Nephron (organoid): Measurements from ENCODE around the gene ANKRD53.
"Not testable (repeated sequence)": the region's sequence is repeated elsewhere in the genome, so short reads cannot be mapped to it uniquely, and the experiment has no call there.

Source experiments
- H3K27ac Mint-ChIP-seq, 3 experiments: 2 replicates each; pipeline ENCODE4 v1.8.0; 2020; ENCODE audit warnings: mixed read lengths in 3 of 3, mild to moderate bottlenecking in 2 of 3, moderate library complexity in 1 of 3
- H3K27me3 Mint-ChIP-seq: 2 replicates; pipeline ENCODE4 v1.8.0; 2021; ENCODE audit warnings: low read depth, mild to moderate bottlenecking, moderate library complexity, mixed read lengths
- H3K36me3 Mint-ChIP-seq: 2 replicates; pipeline ENCODE4 v1.8.0; 2020; ENCODE audit warnings: low read depth, mixed read lengths
- H3K4me1 Mint-ChIP-seq: 2 replicates; pipeline ENCODE4 v1.8.0; 2020; ENCODE audit warnings: mixed read lengths
- H3K4me3 Mint-ChIP-seq, 3 experiments: 2 replicates each; pipeline ENCODE4 v1.8.0; 2020; ENCODE audit warnings: mild to moderate bottlenecking in 3 of 3, mixed read lengths in 3 of 3, moderate library complexity in 2 of 3
- H3K9me3 Mint-ChIP-seq: 2 replicates; pipeline ENCODE4 v1.8.0; 2020; ENCODE audit warnings: mixed read lengths
- TF ChIP-seq, protein P1 (sequence below), 3 experiments: fragments of 200-600 bp; sonication (generic); IDR thresholded peaks; one replicate each; pipeline ENCODE4 v1.5.0; 2021; ENCODE audit warnings: antibody characterized with exemption in 3 of 3; ENCODE audit not compliant: unreplicated experiment in 3 of 3

The ANKRD53 gene

DNA sequence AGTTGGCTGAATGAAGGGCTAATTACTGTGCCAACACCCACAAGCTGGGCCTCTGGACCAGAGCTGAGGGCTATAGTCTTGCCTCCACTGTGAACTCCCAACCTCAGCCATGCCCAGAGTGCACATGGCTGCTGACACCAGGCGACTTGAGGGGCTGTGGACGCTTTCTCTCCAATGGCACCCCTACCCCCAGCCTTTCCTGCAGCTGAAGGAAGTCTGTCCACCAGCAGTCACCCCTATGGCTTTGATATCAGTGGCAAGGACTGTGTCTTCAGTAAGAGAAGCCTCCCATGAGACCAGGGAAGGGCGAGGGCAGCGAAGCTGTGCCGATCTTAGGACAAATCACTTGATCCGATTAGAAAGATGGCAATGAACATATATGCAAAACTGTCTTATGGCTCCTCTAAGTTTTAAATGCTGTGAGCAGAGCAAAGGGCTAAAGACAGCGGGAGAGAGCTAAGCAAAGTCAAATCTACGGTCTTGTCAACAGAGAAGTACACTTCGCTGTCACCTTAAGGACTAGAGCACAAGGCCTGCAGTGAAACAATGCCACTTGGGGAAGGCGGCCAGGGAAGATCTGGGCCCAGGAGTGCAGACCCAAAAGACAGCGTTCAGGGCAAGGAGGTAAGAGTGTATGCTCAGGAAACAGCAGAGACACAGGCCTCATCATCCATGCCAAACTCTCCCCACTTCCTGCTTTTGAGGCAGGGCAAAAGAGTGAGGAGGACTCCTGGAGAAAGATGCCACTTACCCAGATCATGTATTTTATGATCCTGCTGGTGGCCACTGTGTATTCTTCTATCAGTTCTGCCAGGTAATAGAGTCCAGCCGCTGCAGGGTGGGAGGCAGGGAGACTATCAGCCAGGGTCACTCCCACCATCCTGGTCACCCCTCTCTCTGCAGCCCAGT is 14.8 kb downstream of the ANKRD53 start:
- H3K27me3 Mint-ChIP-seq, result peaks cover 19% of the 10 kb centered on the region
- peak overlapping the region; percentile 97 to 100 (median 99) for H3K4me3 Mint-ChIP-seq
- no peaks in the 10 kb centered on the region for H3K9me3 Mint-ChIP-seq
- TF ChIP-seq, protein P1, sequence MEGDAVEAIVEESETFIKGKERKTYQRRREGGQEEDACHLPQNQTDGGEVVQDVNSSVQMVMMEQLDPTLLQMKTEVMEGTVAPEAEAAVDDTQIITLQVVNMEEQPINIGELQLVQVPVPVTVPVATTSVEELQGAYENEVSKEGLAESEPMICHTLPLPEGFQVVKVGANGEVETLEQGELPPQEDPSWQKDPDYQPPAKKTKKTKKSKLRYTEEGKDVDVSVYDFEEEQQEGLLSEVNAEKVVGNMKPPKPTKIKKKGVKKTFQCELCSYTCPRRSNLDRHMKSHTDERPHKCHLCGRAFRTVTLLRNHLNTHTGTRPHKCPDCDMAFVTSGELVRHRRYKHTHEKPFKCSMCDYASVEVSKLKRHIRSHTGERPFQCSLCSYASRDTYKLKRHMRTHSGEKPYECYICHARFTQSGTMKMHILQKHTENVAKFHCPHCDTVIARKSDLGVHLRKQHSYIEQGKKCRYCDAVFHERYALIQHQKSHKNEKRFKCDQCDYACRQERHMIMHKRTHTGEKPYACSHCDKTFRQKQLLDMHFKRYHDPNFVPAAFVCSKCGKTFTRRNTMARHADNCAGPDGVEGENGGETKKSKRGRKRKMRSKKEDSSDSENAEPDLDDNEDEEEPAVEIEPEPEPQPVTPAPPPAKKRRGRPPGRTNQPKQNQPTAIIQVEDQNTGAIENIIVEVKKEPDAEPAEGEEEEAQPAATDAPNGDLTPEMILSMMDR (IDR thresholded peaks at IDR 0.05; ENCODE audit: unreplicated experiment in 3 of 3), result no peak
- H3K4me1 Mint-ChIP-seq, result peaks cover 14% of the 10 kb centered on the region
- peak overlapping the region in 1 of 3 experiments; percentile 53 for H3K27ac Mint-ChIP-seq
- peaks cover 14% of the 10 kb centered on the region for H3K36me3 Mint-ChIP-seq

DNA sequence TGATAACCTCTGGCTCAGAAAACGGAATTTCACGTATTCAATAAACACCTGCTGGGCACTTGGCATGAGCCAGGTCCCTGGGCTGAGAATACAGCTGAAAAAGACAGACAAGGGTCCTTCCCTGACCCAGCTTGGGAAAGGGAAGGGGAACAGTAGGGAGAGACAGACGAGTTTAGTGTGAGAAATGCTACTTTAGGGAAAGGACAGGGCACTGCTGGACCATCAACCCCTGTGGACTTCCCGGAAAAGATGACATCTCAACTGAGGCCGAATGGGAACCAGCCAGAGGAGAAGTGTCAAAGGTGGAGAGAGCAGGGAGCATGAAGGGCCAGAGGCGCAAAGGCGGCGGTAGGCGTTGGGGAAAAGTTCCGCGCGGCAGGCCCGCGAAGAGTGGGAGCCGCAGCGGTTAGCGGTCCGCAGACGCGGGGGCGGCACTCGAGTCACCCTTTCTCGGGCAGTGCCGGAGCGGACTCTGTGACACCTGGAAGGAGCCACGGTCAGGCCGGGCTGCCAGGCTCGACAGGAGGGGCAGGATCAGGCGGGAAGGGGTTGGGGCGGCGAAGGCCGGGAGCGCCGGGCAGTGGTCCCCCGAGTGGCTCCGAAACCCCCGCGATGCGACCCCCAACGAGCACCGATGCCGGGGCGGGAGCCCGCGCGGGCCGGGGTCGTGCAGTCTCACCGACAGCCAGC is 15.7 kb downstream of the ANKRD53 start:
- H3K36me3 Mint-ChIP-seq, result peaks cover 5% of the 10 kb centered on the region
- H3K4me3 Mint-ChIP-seq, result peak overlapping the region; percentile 97 to 100 (median 99)
- no peaks in the 10 kb centered on the region for H3K9me3 Mint-ChIP-seq
- H3K27me3 Mint-ChIP-seq, result peaks cover 19% of the 10 kb centered on the region
- TF ChIP-seq, protein P1 (IDR thresholded peaks at IDR 0.05; ENCODE audit: unreplicated experiment in 3 of 3), result no peak
- peak overlapping the region; percentile 53 to 68 (median 59) for H3K27ac Mint-ChIP-seq
- H3K4me1 Mint-ChIP-seq, result peaks cover 14% of the 10 kb centered on the region

DNA sequence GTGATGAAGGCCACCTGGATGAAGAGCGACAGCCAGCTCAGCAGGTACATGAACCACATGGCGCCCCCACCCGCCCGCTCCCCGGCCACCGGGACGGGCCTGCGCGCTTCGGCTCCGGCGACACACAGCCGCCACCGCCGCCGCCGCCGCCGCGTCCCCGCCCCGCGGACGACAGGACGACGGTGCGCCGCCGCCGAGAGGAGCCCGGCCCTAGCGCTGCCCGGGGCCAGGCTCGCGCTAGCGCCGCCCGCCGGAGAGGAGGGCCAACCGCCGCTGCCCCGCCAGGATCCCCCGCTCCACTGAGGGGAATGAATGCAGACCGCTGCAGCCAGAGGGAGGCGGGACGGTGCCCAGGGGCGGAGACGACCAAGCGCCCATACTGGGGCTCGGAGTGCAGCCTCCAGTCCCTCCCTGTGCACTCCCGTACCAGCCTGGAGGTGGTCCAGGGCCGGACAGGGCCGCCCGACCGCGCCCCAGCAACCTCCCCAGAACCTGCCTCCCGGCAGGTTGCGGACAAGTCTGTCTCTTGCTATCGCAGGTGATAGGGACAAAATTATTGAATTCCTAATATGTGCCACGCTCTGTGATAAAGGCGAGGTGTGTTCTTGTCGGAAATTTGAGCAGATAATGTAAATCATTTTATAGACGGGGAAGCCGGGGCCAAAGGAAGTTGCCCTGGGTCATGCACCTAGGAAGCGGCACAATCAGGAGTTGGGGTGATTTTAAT is 16.4 kb downstream of the ANKRD53 start, which contains the start of gene TEX261:
TSS of gene TEX261 (minus strand) at position 175 of the 727 bp plus-strand sequence. CDS start at position 59, 116 bp downstream.
- H3K9me3 Mint-ChIP-seq, result no peaks in the 10 kb centered on the region
- H3K4me1 Mint-ChIP-seq, result peaks cover 14% of the 10 kb centered on the region
- H3K36me3 Mint-ChIP-seq, result peaks cover 5% of the 10 kb centered on the region
- H3K27me3 Mint-ChIP-seq, result peaks cover 19% of the 10 kb centered on the region
- peak within 1 kb of the TSS; percentile 97 to 100 (median 99) for H3K4me3 Mint-ChIP-seq
- TF ChIP-seq, protein P1 (IDR thresholded peaks at IDR 0.05; ENCODE audit: unreplicated experiment in 3 of 3), result peak; percentile 54 to 57 (median 57)
- H3K27ac Mint-ChIP-seq, result peak within 1 kb of the TSS; percentile 53 to 68 (median 59)

DNA sequence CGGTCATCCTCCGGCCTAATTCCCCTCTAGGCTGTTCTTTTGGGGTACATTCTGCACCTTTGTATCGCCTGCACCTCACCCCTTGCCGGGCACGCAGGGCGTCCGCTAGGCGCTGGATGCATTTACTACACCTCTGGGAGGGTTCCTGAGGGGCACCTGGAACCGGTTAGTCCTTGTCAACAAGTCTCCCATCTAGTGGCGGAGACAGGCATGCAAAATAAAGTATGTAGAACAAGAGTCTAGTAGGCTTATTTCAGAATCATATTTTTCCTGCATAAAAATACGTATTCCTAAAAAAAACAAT is 16.9 kb downstream of the ANKRD53 start:
- Mint-ChIP-seq H3K4me1 (peaks cover 14% of the 10 kb centered on the region), H3K27me3 (peaks cover 19% of the 10 kb centered on the region), H3K27ac (peak overlapping the region in 1 of 3 experiments; percentile 56), H3K36me3 (peaks cover 3% of the 10 kb centered on the region), H3K9me3 (no peaks in the 10 kb centered on the region), H3K4me3 (peak overlapping the region; percentile 84 to 90 (median 87))
- TF ChIP-seq, protein P1 (IDR thresholded peaks at IDR 0.05; ENCODE audit: unreplicated experiment in 3 of 3), result peak in 2 of 3 experiments; percentile 34 to 38

DNA sequence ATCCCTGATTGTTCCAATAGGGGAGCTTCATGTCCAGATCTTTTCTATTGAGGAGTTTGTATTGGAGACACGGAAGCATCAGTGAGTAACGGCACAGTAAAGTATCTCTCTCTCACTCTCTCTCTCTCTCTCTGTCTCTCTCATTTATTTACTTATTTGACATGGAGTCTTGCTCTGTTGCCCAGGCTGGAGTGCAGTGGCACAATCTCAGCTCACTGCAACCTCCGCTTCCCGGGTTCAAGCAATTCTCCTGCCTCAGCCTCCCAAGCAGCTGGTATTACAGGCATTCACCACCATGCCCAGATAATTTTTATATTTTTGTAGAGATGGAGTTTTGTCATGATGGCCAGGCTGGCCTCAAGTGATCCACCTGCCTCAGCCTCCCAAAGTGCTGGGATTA is 20.5 kb downstream of the ANKRD53 start:
- not testable (repeated sequence) for H3K36me3 Mint-ChIP-seq, H3K27ac Mint-ChIP-seq, H3K4me1 Mint-ChIP-seq, H3K9me3 Mint-ChIP-seq, H3K4me3 Mint-ChIP-seq
- peaks cover 31% of the 10 kb centered on the region for H3K27me3 Mint-ChIP-seq

DNA sequence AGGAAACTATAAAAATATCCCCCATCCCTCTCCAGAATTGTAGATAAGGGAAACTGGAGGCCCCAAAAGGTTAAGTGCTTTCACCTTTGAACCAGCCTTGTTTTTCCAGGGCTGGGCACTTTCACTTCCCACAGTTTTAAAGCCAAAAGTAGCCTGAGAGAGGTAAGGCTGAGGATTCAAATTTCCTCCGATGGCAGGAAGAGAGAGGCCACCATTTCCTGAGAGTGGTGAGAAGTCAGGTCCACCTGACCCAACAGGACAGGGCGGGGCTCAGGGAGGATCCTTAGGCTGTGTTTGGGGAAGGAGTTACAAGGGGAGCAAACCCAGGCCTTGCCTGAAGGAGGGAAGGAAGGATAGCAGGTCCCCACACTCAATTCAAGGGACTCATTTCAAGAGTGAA is 20.9 kb downstream of the ANKRD53 start:
- TF ChIP-seq, protein P1 (IDR thresholded peaks at IDR 0.05; ENCODE audit: unreplicated experiment in 3 of 3), result no peak
- peaks cover 28% of the 10 kb centered on the region for H3K27me3 Mint-ChIP-seq
- H3K4me1 Mint-ChIP-seq, result no peaks in the 10 kb centered on the region
- H3K36me3 Mint-ChIP-seq, result no peaks in the 10 kb centered on the region
- H3K9me3 Mint-ChIP-seq, result no peaks in the 10 kb centered on the region
- H3K27ac Mint-ChIP-seq, result no peak overlapping the region
- H3K4me3 Mint-ChIP-seq, result no peak overlapping the region

DNA sequence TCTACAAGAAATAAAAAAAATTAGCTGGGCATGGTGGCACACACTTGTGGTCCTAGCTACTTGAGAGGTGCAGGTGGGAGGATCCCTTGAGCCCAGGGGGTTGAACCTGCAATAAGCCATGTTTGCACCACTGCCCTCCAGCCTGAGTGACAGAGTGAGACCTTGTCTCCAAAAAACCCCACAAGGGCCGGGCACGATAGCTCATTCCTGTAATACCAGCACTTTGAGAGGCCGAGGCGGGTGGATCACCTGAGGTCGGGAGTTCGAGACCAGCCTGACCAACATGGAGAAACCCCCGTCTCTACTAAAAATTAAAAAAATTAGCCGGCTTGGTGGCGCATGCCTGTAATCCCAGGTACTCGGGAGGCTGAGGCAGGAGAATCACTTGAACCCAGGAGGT is 21.5 kb downstream of the ANKRD53 start:
- peaks cover 28% of the 10 kb centered on the region for H3K27me3 Mint-ChIP-seq
- H3K9me3 Mint-ChIP-seq, H3K27ac Mint-ChIP-seq, H3K36me3 Mint-ChIP-seq, H3K4me3 Mint-ChIP-seq, H3K4me1 Mint-ChIP-seq: not testable (repeated sequence)
